HG03558 (cell line): ENCODE data around the gene CWC22.

ENCODE experiments used
- ATAC-seq: cut with Tn5 transposase; IDR thresholded peaks from one replicate; pipeline ENCODE4 v1.9.1; 2021; ENCODE audit warnings: moderate number of reproducible peaks; ENCODE audit not compliant: unreplicated experiment; ENCODE audit errors: extremely low read depth

Gene CWC22

GRCh38 chr2:179910735-179911113 lies 96.4 kb downstream of the CWC22 start:
- ATAC-seq, result no peak

GRCh38 chr2:179909845-179910734 lies 97.0 kb downstream of the CWC22 start:
- no peak for ATAC-seq

- no peak for ATAC-seq
Measured at GRCh38 chr2:179900655-179901054, 106.4 kb downstream of the CWC22 start.

- no peak for ATAC-seq
Measured at GRCh38 chr2:179899666-179900065, 107.4 kb downstream of the CWC22 start.

GRCh38 chr2:179898873-179899272 lies 108.2 kb downstream of the CWC22 start:
- peak; percentile 63 for ATAC-seq
